Activated CD8-positive, alpha-beta memory T cell treated with anti-CD3 and anti-CD28 coated beads, Interleukin-2, amount 10 ng/mL, durations not matched to agents 7 days and 5 days (primary cell): ENCODE measurements around the gene TBC1D7. TPM values are rescaled to one million over a fixed set of nuclear protein-coding genes. Genes with fewer than 3 reads are reported as not detected.

Experiments
- ATAC-seq: fragments of 150-1000 bp; cut with Tn5 transposase; one replicate; pipeline ENCODE4 v1.10.0; 2021; ENCODE audit warnings: moderate library complexity
- CTCF ChIA-PET: fragments of 350-600 bp; sonication (Branson Sonifier 250); formaldehyde crosslinking; loops from one replicate; lab custom pipeline; 2021; ENCODE audit warnings: antibody characterized with exemption; lab: Charles Lee
- DNase-seq: peaks from one replicate; pipeline ENCODE4 v3.0.0-alpha.2; 2020
- H3K27ac Mint-ChIP-seq: one replicate; pipeline ENCODE4 v1.8.0; 2021; ENCODE audit warnings: mild to moderate bottlenecking, mixed read lengths
- H3K27me3 Mint-ChIP-seq: one replicate; pipeline ENCODE4 v1.8.0; 2021; ENCODE audit warnings: mixed read lengths
- H3K36me3 Mint-ChIP-seq: one replicate; pipeline ENCODE4 v1.8.0; 2021; ENCODE audit warnings: mild to moderate bottlenecking, mixed read lengths
- H3K4me1 Mint-ChIP-seq: one replicate; pipeline ENCODE4 v1.8.0; 2021; ENCODE audit warnings: mixed read lengths
- H3K4me3 Mint-ChIP-seq: one replicate; pipeline ENCODE4 v1.8.0; 2021; ENCODE audit warnings: mild to moderate bottlenecking, moderate library complexity, mixed read lengths
- H3K9me3 Mint-ChIP-seq: one replicate; pipeline ENCODE4 v1.8.0; 2022; ENCODE audit warnings: low read depth, mixed read lengths
- total RNA-seq, 2 experiments: library from RNA; stranded (reverse); gene quantifications; one replicate each; pipeline ENCODE4 v1.2.3, GENCODE V29; 2021

TBC1D7 gene
- total RNA-seq, result 10 to 100 TPM; 25.1 to 26.0 TPM

- Mint-ChIP-seq H3K27me3 (no peaks in the 10 kb centered on the region), H3K27ac (peak within 1 kb of the TSS; percentile 91), H3K36me3 (peaks cover 18% of the 10 kb centered on the region), H3K9me3 (no peaks in the 10 kb centered on the region), H3K4me3 (peak within 1 kb of the TSS; percentile 87), H3K4me1 (peaks cover 25% of the 10 kb centered on the region)
- ATAC-seq, result peak; percentile 96
- DNase-seq, result peak; percentile 95
- CTCF ChIA-PET, result interaction anchor here (0.5 to 4.8 kb wide), 18 partner anchors 9 to 439 kb away, joined by 3 to 49 read pairs (median 4); partner anchors contain the start of genes GFOD1 and SIRT5
Measured at GRCh38 chr6:13328076-13328874, at the start of gene TBC1D7. Gene TBC1D7, minus strand, starts transcription at chr6:13328537. Its CDS starts 1,639 bp downstream, at chr6:13326898.

- Mint-ChIP-seq H3K27me3 (no peaks in the 10 kb centered on the region), H3K27ac (no peak overlapping the region), H3K9me3 (no peaks in the 10 kb centered on the region), H3K4me3 (no peak overlapping the region), H3K36me3 (peaks cover 4% of the 10 kb centered on the region), H3K4me1 (peaks cover 21% of the 10 kb centered on the region)
- ATAC-seq (no peak), DNase-seq (no peak)
- CTCF ChIA-PET, result interaction anchor here (0.8 kb wide), 1 partner anchor 198 kb away, joined by 4 read pairs; the partner anchor contains the start of gene SIRT5
Measured at GRCh38 chr6:13377054-13377758, 48.9 kb upstream of the TBC1D7 start.

GRCh38 chr6:13375360-13375878, 47.1 kb upstream of the TBC1D7 start:
- no peaks in the 10 kb centered on the region for H3K27me3 Mint-ChIP-seq
- DNase-seq, result peak; percentile 68
- peaks cover 2% of the 10 kb centered on the region for H3K36me3 Mint-ChIP-seq
- H3K4me3 Mint-ChIP-seq, result no peak overlapping the region
- CTCF ChIA-PET, result interaction anchor here (0.9 to 1.7 kb wide), 6 partner anchors 9 to 200 kb away, joined by 3 to 6 read pairs (median 4); partner anchors contain the start of gene SIRT5
- H3K4me1 Mint-ChIP-seq, result peaks cover 16% of the 10 kb centered on the region
- ATAC-seq, result peak; percentile 84
- peak overlapping the region; percentile 41 for H3K27ac Mint-ChIP-seq
- H3K9me3 Mint-ChIP-seq, result no peaks in the 10 kb centered on the region

GRCh38 chr6:13373919-13374318, 45.6 kb upstream of the TBC1D7 start:
- peaks cover 2% of the 10 kb centered on the region for H3K36me3 Mint-ChIP-seq
- H3K27me3 Mint-ChIP-seq, result no peaks in the 10 kb centered on the region

GRCh38 chr6:13373488-13373886, 45.1 kb upstream of the TBC1D7 start:
- CTCF ChIA-PET, result interaction anchor here (1.8 kb wide), 1 partner anchor 33 kb away, joined by 4 read pairs; no protein-coding TSS in a partner anchor
- Mint-ChIP-seq H3K4me3 (no peak overlapping the region), H3K4me1 (peaks cover 16% of the 10 kb centered on the region), H3K27ac (no peak overlapping the region), H3K27me3 (no peaks in the 10 kb centered on the region), H3K9me3 (no peaks in the 10 kb centered on the region), H3K36me3 (peaks cover 2% of the 10 kb centered on the region)
- no peak for DNase-seq
- no peak for ATAC-seq

More at GRCh38 chr6:13373919-13374318, 45.6 kb upstream of the TBC1D7 start:
- Mint-ChIP-seq H3K9me3 (no peaks in the 10 kb centered on the region), H3K4me3 (no peak overlapping the region), H3K4me1 (peaks cover 16% of the 10 kb centered on the region), H3K27ac (no peak overlapping the region)
- DNase-seq (no peak), ATAC-seq (no peak)
- CTCF ChIA-PET, result interaction anchor here (1.7 kb wide), 1 partner anchor 201 kb away, joined by 5 read pairs; the partner anchor contains the start of gene SIRT5

- ATAC-seq (no peak), DNase-seq (no peak)
- no peak overlapping the region for H3K27ac Mint-ChIP-seq
- H3K4me1 Mint-ChIP-seq, result peaks cover 16% of the 10 kb centered on the region
- no peak overlapping the region for H3K4me3 Mint-ChIP-seq
- CTCF ChIA-PET, result interaction anchor here (0.9 to 1.8 kb wide), 3 partner anchors 7 to 40 kb away, joined by 3 to 4 read pairs (median 3); no protein-coding TSS in a partner anchor
- no peaks in the 10 kb centered on the region for H3K27me3 Mint-ChIP-seq
- H3K9me3 Mint-ChIP-seq, result no peaks in the 10 kb centered on the region
- H3K36me3 Mint-ChIP-seq, result peaks cover 2% of the 10 kb centered on the region
Measured at GRCh38 chr6:13372688-13373487, 44.6 kb upstream of the TBC1D7 start.

- CTCF ChIA-PET, result interaction anchor here (0.9 to 1.8 kb wide), 3 partner anchors 8 to 39 kb away, joined by 3 to 4 read pairs (median 3); no protein-coding TSS in a partner anchor
- Mint-ChIP-seq H3K27ac (no peak overlapping the region), H3K27me3 (peaks cover 3% of the 10 kb centered on the region), H3K9me3 (no peaks in the 10 kb centered on the region), H3K36me3 (peaks cover 2% of the 10 kb centered on the region), H3K4me3 (no peak overlapping the region), H3K4me1 (peaks cover 16% of the 10 kb centered on the region)
- DNase-seq, result no peak
- no peak for ATAC-seq
Measured at GRCh38 chr6:13372076-13372475, 43.7 kb upstream of the TBC1D7 start.

- Mint-ChIP-seq H3K27me3 (peaks cover 3% of the 10 kb centered on the region), H3K36me3 (no peaks in the 10 kb centered on the region), H3K9me3 (no peaks in the 10 kb centered on the region), H3K4me3 (no peak overlapping the region), H3K4me1 (peaks cover 16% of the 10 kb centered on the region), H3K27ac (no peak overlapping the region)
- ATAC-seq, result no peak
- CTCF ChIA-PET, result interaction anchor here (0.9 to 1.8 kb wide), 3 partner anchors 9 to 38 kb away, joined by 3 to 4 read pairs (median 3); no protein-coding TSS in a partner anchor
- no peak for DNase-seq
Measured at GRCh38 chr6:13371421-13372072, 43.2 kb upstream of the TBC1D7 start.

GRCh38 chr6:13370623-13371022, 42.3 kb upstream of the TBC1D7 start:
- no peak for ATAC-seq
- Mint-ChIP-seq H3K9me3 (no peaks in the 10 kb centered on the region), H3K27me3 (peaks cover 3% of the 10 kb centered on the region), H3K36me3 (no peaks in the 10 kb centered on the region), H3K4me1 (peaks cover 9% of the 10 kb centered on the region), H3K27ac (no peak overlapping the region), H3K4me3 (no peak overlapping the region)
- DNase-seq, result no peak
- CTCF ChIA-PET, result no interaction called here

GRCh38 chr6:13369591-13369990, 41.3 kb upstream of the TBC1D7 start:
- Mint-ChIP-seq H3K4me1 (peaks cover 3% of the 10 kb centered on the region), H3K9me3 (no peaks in the 10 kb centered on the region), H3K27ac (no peak overlapping the region), H3K36me3 (no peaks in the 10 kb centered on the region), H3K27me3 (peaks cover 3% of the 10 kb centered on the region), H3K4me3 (no peak overlapping the region)
- ATAC-seq (no peak), DNase-seq (no peak)
- CTCF ChIA-PET, result interaction anchor here (0.8 kb wide), 1 partner anchor 60 kb away, joined by 3 read pairs; no protein-coding TSS in a partner anchor

GRCh38 chr6:13368731-13369115, 40.4 kb upstream of the TBC1D7 start:
- Mint-ChIP-seq H3K4me1 (peaks cover 3% of the 10 kb centered on the region), H3K27ac (no peak overlapping the region), H3K4me3 (no peak overlapping the region), H3K36me3 (no peaks in the 10 kb centered on the region), H3K9me3 (no peaks in the 10 kb centered on the region), H3K27me3 (peaks cover 3% of the 10 kb centered on the region)
- ATAC-seq (no peak), DNase-seq (no peak)
- CTCF ChIA-PET, result no interaction called here

- no peak overlapping the region for H3K4me3 Mint-ChIP-seq
- CTCF ChIA-PET, result no interaction called here
- no peak overlapping the region for H3K27ac Mint-ChIP-seq
- ATAC-seq (no peak), DNase-seq (no peak)
- H3K36me3 Mint-ChIP-seq, result no peaks in the 10 kb centered on the region
- no peaks in the 10 kb centered on the region for H3K4me1 Mint-ChIP-seq
- H3K27me3 Mint-ChIP-seq, result peaks cover 3% of the 10 kb centered on the region
- no peaks in the 10 kb centered on the region for H3K9me3 Mint-ChIP-seq
Measured at GRCh38 chr6:13368079-13368730, 39.9 kb upstream of the TBC1D7 start.
